Natural killer cell (primary cell): ENCODE results near the gene USP11. TPM values are rescaled to one million over a fixed set of nuclear protein-coding genes. Genes with fewer than 3 reads are reported as not detected.

Experiments
- ATAC-seq, 3 donors: fragments of 150-1000 bp in 2 of 3; fragments of 200-7000 bp in 1 of 3; cut with Tn5 transposase; 1 replicate in 1 of 3; 2 replicates in 2 of 3; pipeline ENCODE4 v1.10.0; 2021; ENCODE audit warnings: mild to moderate bottlenecking in 2 of 3, moderate library complexity in 2 of 3
- DNase-seq, 2 donors: peaks; one replicate each; pipeline versions ENCODE4 v3.0.0 to v3.0.0-alpha.2; 2013 to 2021; ENCODE audit warnings: mixed read lengths in 1 of 2
- H3K27ac ChIP-seq: one replicate; pipeline ENCODE4 v1.5.1; 2013; ENCODE audit warnings: mild to moderate bottlenecking, low read length
- H3K27me3 ChIP-seq: one replicate; pipeline ENCODE4 v1.6.1; 2013; ENCODE audit warnings: low read length; ENCODE audit not compliant: control insufficient read depth, insufficient read depth
- H3K36me3 ChIP-seq: one replicate; pipeline ENCODE4 v1.6.1; 2013; ENCODE audit warnings: low read length; ENCODE audit not compliant: control insufficient read depth, insufficient read depth
- H3K4me1 ChIP-seq: one replicate; pipeline ENCODE4 v1.6.1; 2013; ENCODE audit warnings: low read length; ENCODE audit not compliant: control insufficient read depth, insufficient read depth
- H3K4me3 ChIP-seq: one replicate; pipeline ENCODE4 v1.5.1; 2013; ENCODE audit warnings: low read length
- H3K9me3 ChIP-seq: one replicate; pipeline ENCODE4 v1.6.1; 2013; ENCODE audit warnings: low read length; ENCODE audit not compliant: control insufficient read depth, insufficient read depth
- H3K27ac Mint-ChIP-seq, 2 donors: one replicate each; pipeline ENCODE4 v1.8.0; 2022; ENCODE audit warnings: mild to moderate bottlenecking in 2 of 2, mixed read lengths in 2 of 2, moderate library complexity in 1 of 2
- H3K27me3 Mint-ChIP-seq, 2 donors: one replicate each; pipeline ENCODE4 v1.8.0; 2022; ENCODE audit warnings: low read depth in 2 of 2, mixed read lengths in 2 of 2
- H3K36me3 Mint-ChIP-seq: one replicate; pipeline ENCODE4 v1.8.0; 2022; ENCODE audit warnings: mixed read lengths
- H3K4me1 Mint-ChIP-seq, 2 donors: one replicate each; pipeline ENCODE4 v1.8.0; 2022; ENCODE audit warnings: mixed read lengths in 2 of 2
- H3K4me3 Mint-ChIP-seq: one replicate; pipeline ENCODE4 v1.8.0; 2022; ENCODE audit warnings: mild to moderate bottlenecking, moderate library complexity, mixed read lengths
- H3K9me3 Mint-ChIP-seq, 2 donors: one replicate each; pipeline ENCODE4 v1.8.0; 2022; ENCODE audit warnings: mixed read lengths in 2 of 2
- CTCF ChIP-seq: fragments of 200-600 bp; IDR thresholded peaks from one replicate; pipeline ENCODE4 v1.8.0; 2022; ENCODE audit warnings: antibody characterized with exemption
- WGBS: methylation state at CpG from one replicate; pipeline ENCODE4 v1.1.7; 2013; ENCODE audit warnings: missing lambda C conversion rate; ENCODE audit not compliant: insufficient coverage; 5-methylcytosine and 5-hydroxymethylcytosine counted together
- intact Hi-C: fragments of 100-400 bp; cut with micrococcal nuclease; formaldehyde crosslinking; loops from one replicate; pipeline ENCODE4 v1.14.2; 2022
- total RNA-seq, 4 donors: library from RNA; stranded (reverse); fragments of 120-200 nt in 1 of 4; gene quantifications; one replicate each; pipeline versions ENCODE4 v1.2.3 to v1.2.4, GENCODE V29; 2013 to 2022

Gene USP11
- total RNA-seq, 3 donors from 2014 or later (not counting 1 experiment from before 2014, with no cell fraction given): 107 to 131 (median 108) TPM

- H3K4me3 Mint-ChIP-seq: no peak overlapping the region
- no peaks in the 10 kb centered on the region for H3K27me3 Mint-ChIP-seq
- intact Hi-C loops: loop anchor here (10.0 kb wide), 1 partner anchor 442 kb away; the partner anchor contains the start of genes ELK1 and UXT
- no peak overlapping the region for H3K4me3 ChIP-seq
- H3K4me1 ChIP-seq: peaks cover 6% of the 10 kb centered on the region
- H3K9me3 ChIP-seq: no peaks in the 10 kb centered on the region
- H3K27me3 ChIP-seq: no peaks in the 10 kb centered on the region
- no peak for DNase-seq
- WGBS: 97% methylated on average over 10 of the region's 12 CpGs
- ATAC-seq: no peak
- H3K36me3 Mint-ChIP-seq: no peaks in the 10 kb centered on the region
- no peak for TF ChIP-seq CTCF
- no peaks in the 10 kb centered on the region for H3K9me3 Mint-ChIP-seq
- H3K4me1 Mint-ChIP-seq: peaks cover 11 to 15% of the 10 kb centered on the region in 2 donors
- H3K27ac ChIP-seq: no peak overlapping the region
- H3K27ac Mint-ChIP-seq: peak overlapping the region in 1 of 2 donors; percentile 23
- H3K36me3 ChIP-seq: peaks cover 53% of the 10 kb centered on the region
Observed at GRCh38 chrX:47212381-47213293, 20.2 kb upstream of the USP11 start.

- DNase-seq (no peak), ATAC-seq (no peak)
- no peaks in the 10 kb centered on the region for H3K9me3 ChIP-seq
- Mint-ChIP-seq H3K27ac (peak overlapping the region; percentile 33 to 61), H3K9me3 (no peaks in the 10 kb centered on the region), H3K4me3 (no peak overlapping the region), H3K4me1 (peaks cover 20 to 24% of the 10 kb centered on the region in 2 donors), H3K36me3 (no peaks in the 10 kb centered on the region), H3K27me3 (no peaks in the 10 kb centered on the region)
- H3K4me1 ChIP-seq: peaks cover 11% of the 10 kb centered on the region
- no peaks in the 10 kb centered on the region for H3K27me3 ChIP-seq
- H3K36me3 ChIP-seq: peaks cover 48% of the 10 kb centered on the region
- H3K4me3 ChIP-seq: no peak overlapping the region
- intact Hi-C loops: loop anchor here (5.0 to 10.0 kb wide), 2 partner anchors 148 to 440 kb away; partner anchors contain the start of genes ELK1 and UXT
- H3K27ac ChIP-seq: no peak overlapping the region
- WGBS: 95% methylated on average over 20 of the region's 20 CpGs
- TF ChIP-seq CTCF: no peak
Observed at GRCh38 chrX:47214435-47215077, 18.3 kb upstream of the USP11 start.

GRCh38 chrX:47215291-47215900 is 17.4 kb upstream of the USP11 start:
- Mint-ChIP-seq H3K27me3 (no peaks in the 10 kb centered on the region), H3K9me3 (no peaks in the 10 kb centered on the region), H3K36me3 (no peaks in the 10 kb centered on the region), H3K4me1 (peaks cover 29 to 33% of the 10 kb centered on the region in 2 donors), H3K27ac (peak overlapping the region; percentile 61 to 95), H3K4me3 (no peak overlapping the region)
- Histone ChIP-seq H3K27ac (no peak overlapping the region), H3K4me1 (peaks cover 20% of the 10 kb centered on the region), H3K9me3 (no peaks in the 10 kb centered on the region), H3K4me3 (no peak overlapping the region), H3K27me3 (no peaks in the 10 kb centered on the region), H3K36me3 (peaks cover 45% of the 10 kb centered on the region)
- 90% methylated on average over 12 of the region's 12 CpGs for WGBS
- DNase-seq (no peak), ATAC-seq (no peak)
- intact Hi-C loops: loop anchor here (5.0 to 10.0 kb wide), 2 partner anchors 147 to 439 kb away; partner anchors contain the start of genes ELK1 and UXT
- TF ChIP-seq CTCF: no peak
